GM21390 (cell line): ENCODE measurements around the gene KIF18A.

Experiments
- ATAC-seq: cut with Tn5 transposase; IDR thresholded peaks from one replicate; pipeline ENCODE4 v1.9.1; 2021; ENCODE audit not compliant: unreplicated experiment

Gene KIF18A

DNA sequence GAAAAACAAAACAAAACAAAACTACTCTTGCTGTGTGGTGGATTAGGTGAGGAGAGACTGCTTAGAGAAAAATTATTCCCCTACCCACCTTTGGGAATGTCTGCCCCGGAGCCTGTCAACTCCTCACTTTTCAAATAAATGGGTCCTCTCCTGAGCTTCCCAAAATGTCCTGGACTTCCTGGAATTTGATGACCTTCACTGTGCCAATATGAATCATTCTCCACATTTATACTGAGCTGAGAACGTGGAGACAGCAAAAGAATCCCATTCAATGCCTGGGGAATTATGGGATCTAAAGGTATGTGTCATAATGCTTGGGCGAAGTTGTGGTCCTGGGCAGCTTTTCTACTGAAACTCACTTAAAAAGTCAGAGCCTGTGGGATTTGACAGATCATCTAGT lies 136.8 kb downstream of the KIF18A start:
- ATAC-seq = no peak
